ENCODE data around the gene RAB41. TPM values are rescaled to one million over a fixed set of nuclear protein-coding genes. Genes with fewer than 3 reads are reported as not detected.

RAB41 gene
- total RNA-seq, 1 experiment from 2014 or later: not detected

DNA sequence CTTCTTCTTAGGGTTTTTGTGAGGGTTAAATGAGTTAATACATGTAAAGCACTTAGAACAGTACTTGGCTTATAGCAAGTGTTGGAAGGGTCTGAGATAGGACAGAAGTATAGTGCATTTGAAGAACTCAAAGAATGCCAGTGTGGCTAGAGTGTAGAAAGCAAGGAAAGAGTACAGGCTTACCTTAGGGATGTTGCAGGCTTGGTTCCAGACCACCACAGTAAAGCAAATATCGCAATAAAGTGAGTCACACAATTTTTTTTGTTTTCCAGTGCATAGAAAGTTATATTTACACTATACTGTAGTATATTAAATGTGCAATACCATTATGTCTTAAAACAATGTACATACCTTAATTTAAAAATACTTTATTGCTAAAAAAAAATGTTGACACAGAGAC, 49.2 kb downstream of the RAB41 start:
- ChIA-PET POLR2A (no interaction called here), CTCF (no interaction called here)
- Mint-ChIP-seq H3K4me1 (ENCODE audit: insufficient read depth, unreplicated experiment) (no peaks in the 10 kb centered on the region), H3K9me3 (ENCODE audit: unreplicated experiment) (no peaks in the 10 kb centered on the region), H3K27ac (ENCODE audit: low read depth, unreplicated experiment) (peak overlapping the region; percentile 17), H3K36me3 (ENCODE audit: insufficient read depth, unreplicated experiment) (no peaks in the 10 kb centered on the region), H3K27me3 (ENCODE audit: insufficient read depth, unreplicated experiment) (peaks cover 48% of the 10 kb centered on the region), H3K4me3 (ENCODE audit: unreplicated experiment) (no peak overlapping the region)
- BruUV-seq (replicated peaks): no TSS peak
- intact Hi-C loops (cut with micrococcal nuclease): no loop called here
- no peak for DNase-seq (ENCODE audit: unreplicated experiment)
- no peak for TF ChIP-seq CTCF (IDR thresholded peaks at IDR 0.05; ENCODE audit: unreplicated experiment)

GRCh38 chrX:70332600-70332999, 50.6 kb downstream of the RAB41 start:
- Mint-ChIP-seq H3K27ac (ENCODE audit: low read depth, unreplicated experiment) (peak overlapping the region; percentile 17), H3K9me3 (ENCODE audit: unreplicated experiment) (no peaks in the 10 kb centered on the region), H3K4me1 (ENCODE audit: insufficient read depth, unreplicated experiment) (no peaks in the 10 kb centered on the region), H3K27me3 (ENCODE audit: insufficient read depth, unreplicated experiment) (peaks cover 34% of the 10 kb centered on the region), H3K36me3 (ENCODE audit: insufficient read depth, unreplicated experiment) (no peaks in the 10 kb centered on the region), H3K4me3 (ENCODE audit: unreplicated experiment) (no peak overlapping the region)
- BruUV-seq (replicated peaks): no TSS peak
- no peak for TF ChIP-seq CTCF (IDR thresholded peaks at IDR 0.05; ENCODE audit: unreplicated experiment)
- no peak for DNase-seq (ENCODE audit: unreplicated experiment)
- CTCF ChIA-PET: interaction anchor here (1.0 to 1.1 kb wide), 2 partner anchors 12 to 33 kb away, joined by 3 to 4 read pairs; no protein-coding TSS in a partner anchor
- intact Hi-C loops (cut with micrococcal nuclease): no loop called here
- POLR2A ChIA-PET: no interaction called here

Other genes starting within 250 kb of the RAB41 start
- gene AWAT2, start 232.2 kb upstream of the RAB41 start, total RNA-seq (2022): 0.14 TPM in 1 of 2 replicates, not detected in the other
- gene OTUD6A, start 219.7 kb upstream of the RAB41 start, total RNA-seq (2022): not detected in 2 replicates
- gene IGBP1, start 148.7 kb upstream of the RAB41 start, total RNA-seq (2022): 31.9 and 36.3 TPM in 2 replicates
- gene DGAT2L6, start 104.7 kb upstream of the RAB41 start, total RNA-seq (2022): not detected in 2 replicates
- gene AWAT1, start 47.5 kb upstream of the RAB41 start, total RNA-seq (2022): not detected in 2 replicates
- gene P2RY4, start 22.0 kb upstream of the RAB41 start, total RNA-seq (2022): 0.20 TPM in 1 of 2 replicates, not detected in the other
- gene ARR3, start 13.8 kb upstream of the RAB41 start, total RNA-seq (2022): not detected in 2 replicates
- 51.9 and 57.2 TPM in 2 replicates for gene PDZD11, start 7.8 kb downstream of the RAB41 start, total RNA-seq (2022)
- gene KIF4A, start 7.9 kb downstream of the RAB41 start, total RNA-seq (2022): 13.6 and 19.0 TPM in 2 replicates
- not detected in 2 replicates for gene GDPD2, start 141.1 kb downstream of the RAB41 start, total RNA-seq (2022)
- gene DLG3, start 162.7 kb downstream of the RAB41 start, total RNA-seq (2022): 12.8 and 20.1 TPM in 2 replicates

Measured in MCF 10A (cell line).